Stimulated activated naive B cell treated with anti-CD40 and anti-IgM and Interleukin-4, amounts not matched to agents 10 μg/mL and 1 μg/mL and 100 μg/mL, for 72 hours (primary cell): ENCODE results near the gene SRCAP.
A peak's percentile ranks its signal among the peaks of the same experiment; 100 is the strongest.

Experiments
- ATAC-seq, 2 donors: fragments of 150-1000 bp; cut with Tn5 transposase; replicated peaks; 2 replicates each; pipeline ENCODE4 v1.10.0; 2021; ENCODE audit warnings: moderate library complexity in 1 of 2
- DNase-seq: peaks from one replicate; pipeline ENCODE4 v3.0.0; 2021
- H3K27ac Mint-ChIP-seq: one replicate; pipeline ENCODE4 v1.8.0; 2022; ENCODE audit warnings: mild to moderate bottlenecking, mixed read lengths
- H3K27me3 Mint-ChIP-seq, 2 donors: one replicate each; pipeline ENCODE4 v1.8.0; 2022; ENCODE audit warnings: mixed read lengths in 2 of 2
- H3K36me3 Mint-ChIP-seq, 2 donors: one replicate each; pipeline ENCODE4 v1.8.0; 2022; ENCODE audit warnings: mixed read lengths in 2 of 2, mild to moderate bottlenecking in 1 of 2
- H3K4me1 Mint-ChIP-seq, 2 donors: one replicate each; pipeline ENCODE4 v1.8.0; 2022; ENCODE audit warnings: mixed read lengths in 2 of 2, mild to moderate bottlenecking in 1 of 2
- H3K4me3 Mint-ChIP-seq, 2 donors: one replicate each; pipeline ENCODE4 v1.8.0; 2022; ENCODE audit warnings: mild to moderate bottlenecking in 2 of 2, mixed read lengths in 2 of 2, moderate library complexity in 1 of 2
- H3K9me3 Mint-ChIP-seq, 2 donors: one replicate each; pipeline ENCODE4 v1.8.0; 2022; ENCODE audit warnings: mixed read lengths in 2 of 2, mild to moderate bottlenecking in 1 of 2

The SRCAP gene

GRCh38 chr16:30766206-30766932, 67.4 kb downstream of the SRCAP start:
- H3K9me3 Mint-ChIP-seq, result no peaks in the 10 kb centered on the region
- peaks cover 34 to 60% of the 10 kb centered on the region in 2 donors for H3K36me3 Mint-ChIP-seq
- no peak overlapping the region for H3K27ac Mint-ChIP-seq
- peaks cover 9 to 23% of the 10 kb centered on the region in 2 donors for H3K4me1 Mint-ChIP-seq
- H3K4me3 Mint-ChIP-seq, result no peak overlapping the region
- DNase-seq, result no peak
- no peaks in the 10 kb centered on the region for H3K27me3 Mint-ChIP-seq
- no peak for ATAC-seq

DNA sequence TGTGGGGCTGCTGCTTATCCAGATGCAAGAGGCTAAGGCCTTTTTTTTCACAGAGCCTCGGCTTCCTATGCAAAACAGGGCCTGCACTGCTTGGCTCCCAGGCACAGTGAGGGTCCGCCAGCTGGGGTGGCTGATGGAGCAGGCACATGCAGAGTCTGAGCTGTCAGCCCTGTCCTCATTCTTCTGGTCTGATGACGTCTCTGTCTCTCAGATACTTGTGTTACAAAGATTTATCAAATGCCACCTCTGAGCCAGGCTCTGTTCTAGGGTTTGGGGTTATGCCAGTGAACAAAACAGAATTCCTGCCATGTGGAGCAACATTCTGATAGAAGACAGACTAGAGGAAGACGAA, 67.9 kb downstream of the SRCAP start:
- ATAC-seq (no peak), DNase-seq (no peak)
- H3K27me3 Mint-ChIP-seq, result no peaks in the 10 kb centered on the region
- H3K27ac Mint-ChIP-seq, result no peak overlapping the region
- H3K36me3 Mint-ChIP-seq, result peaks cover 38 to 64% of the 10 kb centered on the region in 2 donors
- H3K4me1 Mint-ChIP-seq, result peaks cover 10 to 26% of the 10 kb centered on the region in 2 donors
- H3K9me3 Mint-ChIP-seq, result no peaks in the 10 kb centered on the region
- no peak overlapping the region for H3K4me3 Mint-ChIP-seq

GRCh38 chr16:30767767-30768465, 68.9 kb downstream of the SRCAP start:
- no peak overlapping the region for H3K4me3 Mint-ChIP-seq
- H3K4me1 Mint-ChIP-seq, result peaks cover 17 to 33% of the 10 kb centered on the region in 2 donors
- ATAC-seq (peak in 1 of 2 donors; percentile 38), DNase-seq (no peak)
- H3K9me3 Mint-ChIP-seq, result no peaks in the 10 kb centered on the region
- H3K36me3 Mint-ChIP-seq, result peaks cover 47 to 73% of the 10 kb centered on the region in 2 donors
- no peak overlapping the region for H3K27ac Mint-ChIP-seq
- H3K27me3 Mint-ChIP-seq, result no peaks in the 10 kb centered on the region

GRCh38 chr16:30768583-30769181, 69.7 kb downstream of the SRCAP start:
- Mint-ChIP-seq H3K9me3 (no peaks in the 10 kb centered on the region), H3K27ac (peak overlapping the region; percentile 54), H3K27me3 (no peaks in the 10 kb centered on the region), H3K4me3 (no peak overlapping the region), H3K4me1 (peaks cover 15 to 30% of the 10 kb centered on the region in 2 donors), H3K36me3 (peaks cover 48 to 74% of the 10 kb centered on the region in 2 donors)
- DNase-seq (no peak), ATAC-seq (no peak)

- Mint-ChIP-seq H3K4me3 (no peak overlapping the region), H3K27me3 (no peaks in the 10 kb centered on the region), H3K36me3 (peaks cover 52 to 78% of the 10 kb centered on the region in 2 donors), H3K27ac (peak overlapping the region; percentile 25), H3K9me3 (no peaks in the 10 kb centered on the region), H3K4me1 (peaks cover 19 to 28% of the 10 kb centered on the region in 2 donors)
- ATAC-seq (peak in 1 of 2 donors; percentile 12), DNase-seq (no peak)
Measured at GRCh38 chr16:30769379-30770089, 70.6 kb downstream of the SRCAP start.

DNA sequence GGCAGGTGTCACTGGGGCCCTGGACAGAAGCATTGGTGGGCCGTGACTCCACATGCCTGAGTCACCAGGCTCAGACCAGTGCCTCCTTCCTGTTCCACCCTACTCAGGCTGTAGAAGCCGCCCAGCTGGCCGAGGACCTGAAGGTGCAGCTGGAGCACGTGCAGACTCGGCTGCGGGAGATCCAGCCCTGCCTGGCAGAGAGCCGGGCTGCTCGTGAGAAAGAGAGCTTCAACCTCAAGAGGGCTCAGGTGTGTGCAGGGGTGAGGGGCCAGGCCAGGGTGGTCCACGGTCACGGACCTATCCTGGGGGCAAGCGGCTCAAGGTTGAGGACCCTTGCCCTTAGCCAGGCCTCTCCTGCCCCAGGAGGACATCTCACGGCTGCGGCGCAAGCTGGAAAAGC, 72.8 kb downstream of the SRCAP start:
- ATAC-seq (no peak), DNase-seq (no peak)
- Mint-ChIP-seq H3K27me3 (peaks cover under 1 to 2% of the 10 kb centered on the region in 2 donors), H3K4me3 (no peak overlapping the region), H3K9me3 (no peaks in the 10 kb centered on the region), H3K27ac (no peak overlapping the region), H3K36me3 (peaks cover 44 to 68% of the 10 kb centered on the region in 2 donors), H3K4me1 (peaks cover 26 to 50% of the 10 kb centered on the region in 2 donors)

DNA sequence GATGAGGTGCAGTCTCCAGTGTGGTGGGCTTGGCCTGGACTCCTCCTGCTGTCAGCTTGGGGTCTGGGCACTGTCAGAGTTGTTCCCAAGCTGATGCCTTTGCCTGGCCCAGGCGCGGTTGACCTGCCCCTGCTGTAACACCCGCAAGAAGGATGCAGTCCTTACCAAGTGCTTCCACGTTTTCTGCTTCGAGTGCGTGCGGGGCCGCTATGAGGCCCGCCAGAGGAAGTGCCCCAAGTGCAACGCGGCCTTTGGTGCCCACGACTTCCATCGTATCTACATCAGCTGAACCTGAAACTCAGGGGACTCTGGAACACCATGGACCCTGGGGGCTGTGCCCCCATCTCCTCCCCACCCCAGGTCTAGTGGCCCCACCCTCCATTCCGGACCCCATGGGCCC, 74.9 kb downstream of the SRCAP start:
- no peak overlapping the region for H3K27ac Mint-ChIP-seq
- H3K4me1 Mint-ChIP-seq, result peaks cover 35 to 63% of the 10 kb centered on the region in 2 donors
- no peaks in the 10 kb centered on the region for H3K9me3 Mint-ChIP-seq
- DNase-seq (no peak), ATAC-seq (no peak)
- H3K4me3 Mint-ChIP-seq, result no peak overlapping the region
- peaks cover 9 to 11% of the 10 kb centered on the region in 2 donors for H3K27me3 Mint-ChIP-seq
- H3K36me3 Mint-ChIP-seq, result peaks cover 47 to 61% of the 10 kb centered on the region in 2 donors

GRCh38 chr16:30774367-30775130, 75.6 kb downstream of the SRCAP start:
- H3K9me3 Mint-ChIP-seq, result no peaks in the 10 kb centered on the region
- DNase-seq (no peak), ATAC-seq (peak in 1 of 2 donors; percentile 2)
- peak overlapping the region; percentile 92 for H3K27ac Mint-ChIP-seq
- H3K27me3 Mint-ChIP-seq, result peaks cover 9 to 11% of the 10 kb centered on the region in 2 donors
- H3K4me1 Mint-ChIP-seq, result peaks cover 33 to 63% of the 10 kb centered on the region in 2 donors
- H3K36me3 Mint-ChIP-seq, result peaks cover 48 to 61% of the 10 kb centered on the region in 2 donors
- peak overlapping the region; percentile 88 to 90 for H3K4me3 Mint-ChIP-seq

- Mint-ChIP-seq H3K9me3 (no peaks in the 10 kb centered on the region), H3K36me3 (peaks cover 48 to 59% of the 10 kb centered on the region in 2 donors), H3K4me3 (peak overlapping the region; percentile 88 to 90), H3K27me3 (peaks cover 9 to 11% of the 10 kb centered on the region in 2 donors), H3K27ac (peak overlapping the region; percentile 92), H3K4me1 (peaks cover 33 to 63% of the 10 kb centered on the region in 2 donors)
- DNase-seq (no peak), ATAC-seq (no peak)
Measured at GRCh38 chr16:30775131-30775391, 76.1 kb downstream of the SRCAP start.

GRCh38 chr16:30775392-30776188, 76.6 kb downstream of the SRCAP start:
- H3K36me3 Mint-ChIP-seq, result peaks cover 48 to 59% of the 10 kb centered on the region in 2 donors
- DNase-seq, result peak; percentile 61
- H3K27me3 Mint-ChIP-seq, result peaks cover 9 to 11% of the 10 kb centered on the region in 2 donors
- peak overlapping the region; percentile 88 to 90 for H3K4me3 Mint-ChIP-seq
- peaks cover 33 to 63% of the 10 kb centered on the region in 2 donors for H3K4me1 Mint-ChIP-seq
- peak overlapping the region; percentile 92 for H3K27ac Mint-ChIP-seq
- H3K9me3 Mint-ChIP-seq, result no peaks in the 10 kb centered on the region
- ATAC-seq, result peak; percentile 81 to 82

GRCh38 chr16:30777591-30778297, 78.8 kb downstream of the SRCAP start:
- peak overlapping the region; percentile 42 for H3K27ac Mint-ChIP-seq
- H3K36me3 Mint-ChIP-seq, result peaks cover 39 to 56% of the 10 kb centered on the region in 2 donors
- H3K4me3 Mint-ChIP-seq, result peak overlapping the region; percentile 88 to 90
- DNase-seq, result no peak
- no peak for ATAC-seq
- H3K27me3 Mint-ChIP-seq, result peaks cover 9 to 11% of the 10 kb centered on the region in 2 donors
- H3K4me1 Mint-ChIP-seq, result peaks cover 25 to 46% of the 10 kb centered on the region in 2 donors
- no peaks in the 10 kb centered on the region for H3K9me3 Mint-ChIP-seq

- ATAC-seq, result no peak
- H3K9me3 Mint-ChIP-seq, result no peaks in the 10 kb centered on the region
Measured at GRCh38 chr16:30778549-30779244, 79.7 kb downstream of the SRCAP start.

More at GRCh38 chr16:30778549-30779244, 79.7 kb downstream of the SRCAP start:
- DNase-seq, result no peak
- peaks cover 22 to 40% of the 10 kb centered on the region in 2 donors for H3K4me1 Mint-ChIP-seq
- peaks cover 9 to 11% of the 10 kb centered on the region in 2 donors for H3K27me3 Mint-ChIP-seq
- no peak overlapping the region for H3K4me3 Mint-ChIP-seq
- H3K27ac Mint-ChIP-seq, result peak overlapping the region; percentile 67
- peaks cover 40 to 56% of the 10 kb centered on the region in 2 donors for H3K36me3 Mint-ChIP-seq
